Progenitor cell of endocrine pancreas (in vitro differentiated cells): Measurements from ENCODE around the gene MEA1. TPM values are rescaled to one million over a fixed set of nuclear protein-coding genes. Genes with fewer than 3 reads are reported as not detected.

Source experiments
- DNase-seq: peaks from one replicate; pipeline ENCODE4 v3.0.0; 2021; ENCODE audit warnings: low spot score; ENCODE audit not compliant: unreplicated experiment
- H3K27ac Mint-ChIP-seq: 2 replicates; pipeline ENCODE4 v1.8.0; 2021; ENCODE audit warnings: mild to moderate bottlenecking, moderate library complexity, mixed read lengths
- H3K27me3 Mint-ChIP-seq: 2 replicates; pipeline ENCODE4 v1.8.0; 2021; ENCODE audit warnings: mixed read lengths
- H3K36me3 Mint-ChIP-seq: 2 replicates; pipeline ENCODE4 v1.8.0; 2022; ENCODE audit warnings: mixed read lengths; ENCODE audit not compliant: insufficient read depth
- H3K4me1 Mint-ChIP-seq: 2 replicates; pipeline ENCODE4 v1.8.0; 2021; ENCODE audit warnings: low read depth, mixed read lengths
- H3K4me3 Mint-ChIP-seq: 2 replicates; pipeline ENCODE4 v1.8.0; 2021; ENCODE audit warnings: low read depth, mild to moderate bottlenecking, moderate library complexity, mixed read lengths
- H3K9me3 Mint-ChIP-seq: 2 replicates; pipeline ENCODE4 v1.8.0; 2021; ENCODE audit warnings: low read depth, mixed read lengths
- total RNA-seq: library from RNA; stranded (reverse); gene quantifications from 2 replicates; pipeline ENCODE4 v1.2.1, GENCODE V29; 2021
- TF ChIP-seq, protein P1 (sequence below): fragments of 200-600 bp; sonication (generic); IDR thresholded peaks from one replicate; pipeline ENCODE4 v1.5.0; 2021; ENCODE audit warnings: antibody characterized with exemption, mild to moderate bottlenecking; ENCODE audit not compliant: unreplicated experiment

MEA1 gene
- total RNA-seq, 1 donor from 2014 or later, result 68.4 TPM

DNA sequence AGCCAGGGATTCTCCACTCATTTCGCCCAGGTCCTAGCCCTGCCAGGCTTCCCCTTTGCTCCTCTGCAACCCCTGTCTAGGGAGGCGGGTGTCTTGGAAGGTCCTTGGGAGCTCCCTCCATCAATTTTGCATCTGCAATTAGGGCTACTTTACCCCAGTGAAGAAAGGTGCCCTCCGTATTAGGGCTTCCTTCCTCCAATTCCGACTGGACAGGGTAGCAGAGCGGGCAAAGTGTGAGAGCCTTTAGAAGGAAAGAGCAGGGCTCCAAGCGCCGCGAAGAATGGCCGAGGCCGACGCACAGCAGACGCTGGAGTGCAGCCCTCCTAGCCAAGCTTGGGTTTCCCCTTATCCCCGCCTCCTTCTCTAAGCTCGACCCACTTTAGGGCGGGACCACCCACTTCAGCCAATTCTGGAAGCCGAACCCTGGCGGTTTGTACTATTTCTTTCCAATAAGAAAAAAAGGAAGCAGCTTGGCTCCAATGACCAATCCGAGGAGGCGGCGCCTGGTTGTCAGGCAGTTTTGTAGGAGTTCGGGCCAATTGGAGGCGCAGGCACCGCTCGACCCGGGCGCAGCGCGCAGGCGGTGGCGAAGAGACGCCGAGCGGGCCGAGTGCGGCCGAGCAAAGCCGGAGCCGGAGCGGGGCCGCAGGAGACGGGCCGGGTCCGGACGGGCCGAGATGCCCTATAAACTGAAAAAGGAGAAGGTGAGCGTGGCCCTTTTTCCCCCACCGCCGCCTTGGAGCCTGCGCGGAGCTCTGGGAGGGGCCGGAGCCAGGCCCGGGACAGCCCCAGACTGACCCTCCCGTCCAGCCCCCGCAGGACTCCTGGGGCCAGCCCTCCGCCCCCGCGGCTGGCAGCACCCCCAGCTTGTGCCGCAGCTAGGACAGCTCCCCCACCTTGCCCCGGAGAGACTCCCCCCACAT lies 29.5 kb downstream of the MEA1 start, which contains the start of gene PPP2R5D:
TSS of gene PPP2R5D (plus strand) at position 570 of the 923 bp plus-strand sequence. CDS start at position 678, 108 bp downstream.
- DNase-seq, result peak; percentile 92
- Mint-ChIP-seq H3K4me1 (peaks cover 30% of the 10 kb centered on the region), H3K9me3 (no peaks in the 10 kb centered on the region), H3K36me3 (no peaks in the 10 kb centered on the region), H3K4me3 (peak within 1 kb of the TSS; percentile 83), H3K27ac (peak within 1 kb of the TSS; percentile 94), H3K27me3 (no peaks in the 10 kb centered on the region)
- TF ChIP-seq, protein P1, sequence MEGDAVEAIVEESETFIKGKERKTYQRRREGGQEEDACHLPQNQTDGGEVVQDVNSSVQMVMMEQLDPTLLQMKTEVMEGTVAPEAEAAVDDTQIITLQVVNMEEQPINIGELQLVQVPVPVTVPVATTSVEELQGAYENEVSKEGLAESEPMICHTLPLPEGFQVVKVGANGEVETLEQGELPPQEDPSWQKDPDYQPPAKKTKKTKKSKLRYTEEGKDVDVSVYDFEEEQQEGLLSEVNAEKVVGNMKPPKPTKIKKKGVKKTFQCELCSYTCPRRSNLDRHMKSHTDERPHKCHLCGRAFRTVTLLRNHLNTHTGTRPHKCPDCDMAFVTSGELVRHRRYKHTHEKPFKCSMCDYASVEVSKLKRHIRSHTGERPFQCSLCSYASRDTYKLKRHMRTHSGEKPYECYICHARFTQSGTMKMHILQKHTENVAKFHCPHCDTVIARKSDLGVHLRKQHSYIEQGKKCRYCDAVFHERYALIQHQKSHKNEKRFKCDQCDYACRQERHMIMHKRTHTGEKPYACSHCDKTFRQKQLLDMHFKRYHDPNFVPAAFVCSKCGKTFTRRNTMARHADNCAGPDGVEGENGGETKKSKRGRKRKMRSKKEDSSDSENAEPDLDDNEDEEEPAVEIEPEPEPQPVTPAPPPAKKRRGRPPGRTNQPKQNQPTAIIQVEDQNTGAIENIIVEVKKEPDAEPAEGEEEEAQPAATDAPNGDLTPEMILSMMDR, result no peak

DNA sequence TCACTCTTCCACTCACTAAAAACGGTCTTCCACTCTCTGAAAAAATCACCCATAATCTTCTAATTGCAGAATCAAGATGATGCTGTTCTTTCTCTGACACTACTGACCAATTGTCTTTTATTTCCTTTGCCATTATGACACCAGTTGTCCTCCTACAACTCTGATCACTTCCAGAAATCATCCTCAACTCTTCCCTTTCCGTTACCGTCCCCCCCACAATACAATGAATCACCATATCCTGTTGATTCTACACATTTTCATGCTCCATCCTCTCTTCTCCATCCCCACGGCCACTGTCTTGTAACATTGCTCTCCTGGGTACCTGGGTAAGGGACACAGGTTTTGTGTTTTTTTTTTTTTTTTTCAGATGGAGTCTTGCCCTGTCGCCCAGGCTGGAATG lies 31.9 kb downstream of the MEA1 start:
- H3K4me3 Mint-ChIP-seq, result no peak overlapping the region
- H3K36me3 Mint-ChIP-seq, result peaks cover 2% of the 10 kb centered on the region
- H3K27me3 Mint-ChIP-seq, result no peaks in the 10 kb centered on the region
- H3K27ac Mint-ChIP-seq, result no peak overlapping the region
- no peak for DNase-seq
- no peaks in the 10 kb centered on the region for H3K9me3 Mint-ChIP-seq
- TF ChIP-seq, protein P1, result no peak
- H3K4me1 Mint-ChIP-seq, result peaks cover 34% of the 10 kb centered on the region

DNA sequence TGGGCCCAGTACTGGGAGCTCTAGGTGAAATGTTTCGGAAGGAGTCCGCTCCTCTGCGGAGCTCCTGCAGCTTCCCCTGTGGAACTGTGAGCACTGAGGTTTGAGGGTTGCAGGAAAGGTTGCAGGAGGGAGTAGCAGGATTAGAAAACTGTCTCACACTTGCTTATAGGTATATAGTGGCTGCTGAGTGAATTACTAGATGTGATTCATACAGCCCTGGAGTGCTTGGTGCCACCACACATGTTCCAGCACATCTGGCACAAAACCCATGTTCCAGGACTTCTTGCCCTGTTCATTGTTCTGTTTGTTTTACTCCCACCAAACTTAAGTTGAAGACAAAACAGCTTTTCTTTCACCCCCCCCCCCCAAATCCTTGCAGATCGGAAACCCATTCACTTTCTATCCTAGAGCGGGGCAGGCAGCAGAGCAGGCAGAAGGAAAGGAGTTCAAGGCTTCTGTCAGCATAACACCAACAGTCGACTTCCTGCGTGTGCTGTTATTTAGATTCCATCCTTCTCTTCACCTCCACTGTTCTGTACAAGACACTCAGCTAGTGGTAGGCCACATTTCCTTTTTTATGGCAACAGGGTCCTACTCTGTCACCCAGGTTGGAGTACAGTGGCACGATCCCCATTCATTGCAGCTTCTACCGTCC lies 34.1 kb downstream of the MEA1 start:
- DNase-seq, result no peak
- H3K27ac Mint-ChIP-seq, result peak overlapping the region; percentile 95
- no peaks in the 10 kb centered on the region for H3K9me3 Mint-ChIP-seq
- TF ChIP-seq, protein P1, result no peak
- H3K27me3 Mint-ChIP-seq, result no peaks in the 10 kb centered on the region
- H3K4me3 Mint-ChIP-seq, result peak overlapping the region; percentile 86
- H3K4me1 Mint-ChIP-seq, result peaks cover 20% of the 10 kb centered on the region
- H3K36me3 Mint-ChIP-seq, result peaks cover 4% of the 10 kb centered on the region

DNA sequence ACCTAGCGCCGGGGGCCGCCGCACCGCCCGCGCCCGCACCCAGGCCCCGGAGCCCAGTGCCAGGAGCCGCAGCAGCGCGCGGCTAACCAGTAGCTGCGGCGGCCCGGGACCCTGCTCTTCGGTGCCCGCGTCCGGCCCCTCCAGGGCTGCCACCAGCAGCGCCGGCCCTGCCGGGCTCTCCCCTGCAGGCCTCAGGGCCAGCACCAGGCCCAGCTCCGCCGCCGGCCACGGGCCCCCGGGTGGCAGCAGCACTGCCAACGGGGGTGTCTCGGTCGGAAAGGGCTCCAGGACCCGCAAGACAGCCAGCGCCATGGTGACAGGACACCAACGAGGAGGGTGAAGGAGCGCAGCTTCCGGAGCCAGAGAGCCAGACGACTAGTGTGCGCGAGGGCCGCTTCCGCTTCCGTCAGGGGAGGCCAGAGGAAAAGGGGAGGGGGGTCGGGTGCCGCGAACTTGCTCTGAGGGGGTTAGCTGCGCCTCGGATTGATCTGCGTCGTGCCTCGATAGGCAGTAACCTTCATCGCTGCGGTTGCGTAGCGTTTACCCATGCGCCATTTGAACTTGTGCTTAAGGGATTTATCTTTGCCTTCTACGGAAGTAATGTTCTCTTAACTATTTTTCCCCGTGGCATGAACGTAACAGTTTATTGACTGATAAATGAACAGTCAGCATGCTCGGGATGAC lies 34.8 kb downstream of the MEA1 start, which contains the start of gene PEX6:
TSS of gene PEX6 (minus strand) at position 343 of the 684 bp plus-strand sequence. CDS start at position 312, 31 bp downstream.
- no peaks in the 10 kb centered on the region for H3K27me3 Mint-ChIP-seq
- H3K4me1 Mint-ChIP-seq, result peaks cover 19% of the 10 kb centered on the region
- no peaks in the 10 kb centered on the region for H3K9me3 Mint-ChIP-seq
- H3K27ac Mint-ChIP-seq, result peak within 1 kb of the TSS; percentile 95
- H3K4me3 Mint-ChIP-seq, result peak within 1 kb of the TSS; percentile 86
- peak; percentile 80 for DNase-seq
- TF ChIP-seq, protein P1, result no peak
- peaks cover 4% of the 10 kb centered on the region for H3K36me3 Mint-ChIP-seq

DNA sequence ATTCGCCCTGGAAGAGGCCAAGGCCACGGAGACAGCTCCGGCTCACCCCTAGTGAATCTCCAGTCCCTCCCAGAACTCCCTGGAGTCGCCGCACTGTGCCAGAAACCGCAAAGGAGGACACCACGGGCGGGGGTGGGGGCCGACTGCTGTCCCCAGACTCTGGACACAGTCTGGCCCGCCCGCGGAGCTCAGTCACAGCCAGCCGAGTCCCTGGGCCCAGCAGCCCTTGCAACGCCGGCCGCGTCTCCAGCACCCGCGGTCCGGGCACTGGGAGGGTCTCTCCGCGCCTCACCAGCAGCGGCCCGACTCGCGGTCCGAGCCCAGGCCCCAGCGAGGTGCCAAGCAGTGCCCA lies 35.3 kb downstream of the MEA1 start:
- H3K4me3 Mint-ChIP-seq, result peak overlapping the region; percentile 80
- H3K4me1 Mint-ChIP-seq, result peaks cover 15% of the 10 kb centered on the region
- H3K27me3 Mint-ChIP-seq, result no peaks in the 10 kb centered on the region
- H3K36me3 Mint-ChIP-seq, result peaks cover 4% of the 10 kb centered on the region
- TF ChIP-seq, protein P1, result no peak
- peak overlapping the region; percentile 93 for H3K27ac Mint-ChIP-seq
- H3K9me3 Mint-ChIP-seq, result no peaks in the 10 kb centered on the region
- peak; percentile 26 for DNase-seq
